ENCODE results near the gene KLHL15.

Gene KLHL15

GRCh38 chrX:23945206-23945605 is 81.8 kb downstream of the KLHL15 start:
- DNase-seq: no peak

GRCh38 chrX:23944234-23944633 is 82.8 kb downstream of the KLHL15 start:
- DNase-seq: no peak

GRCh38 chrX:23939203-23939602 is 87.8 kb downstream of the KLHL15 start:
- DNase-seq: no peak

GRCh38 chrX:23938690-23939089 is 88.3 kb downstream of the KLHL15 start:
- no peak for DNase-seq

GRCh38 chrX:23937100-23937499 is 89.9 kb downstream of the KLHL15 start:
- DNase-seq: no peak

- DNase-seq: no peak
Observed at GRCh38 chrX:23936180-23936579, 90.8 kb downstream of the KLHL15 start.

GRCh38 chrX:23935106-23935505 is 91.9 kb downstream of the KLHL15 start:
- no peak for DNase-seq
